Ishikawa (cell line): Measurements from ENCODE around the gene TNIP3.

Experiments
- EGR1 ChIP-seq: IDR thresholded peaks from 2 replicates; pipeline ENCODE4 v1.6.1; 2012
- EP300 ChIP-seq: IDR thresholded peaks from 2 replicates; pipeline ENCODE4 v1.6.1; 2012; ENCODE audit warnings: borderline replicate concordance
- RAD21 ChIP-seq: IDR thresholded peaks from 2 replicates; pipeline ENCODE4 v1.6.1; 2012; ENCODE audit warnings: low read depth
- TAF1 ChIP-seq: IDR thresholded peaks from 2 replicates; pipeline ENCODE4 v1.6.1; 2012; ENCODE audit warnings: low read depth, mild to moderate bottlenecking
- TCF12 ChIP-seq: IDR thresholded peaks from 2 replicates; pipeline ENCODE4 v1.6.1; 2012; ENCODE audit warnings: low read depth
- YY1 ChIP-seq: IDR thresholded peaks from 2 replicates; pipeline ENCODE4 v1.6.1; 2012; ENCODE audit warnings: low read depth
- ZBTB7A ChIP-seq: IDR thresholded peaks from 2 replicates; pipeline ENCODE4 v1.6.1; 2012; ENCODE audit warnings: low read depth
- TF ChIP-seq, protein P1 (sequence below): IDR thresholded peaks from 2 replicates; pipeline ENCODE4 v1.6.1; 2012
- TF ChIP-seq, protein P2 (sequence below): IDR thresholded peaks from 2 replicates; pipeline ENCODE4 v1.6.1; 2012; ENCODE audit warnings: low read depth, mild to moderate bottlenecking
- TF ChIP-seq, protein P3 (sequence below): IDR thresholded peaks from 2 replicates; pipeline ENCODE4 v1.6.1; 2012

DNA sequence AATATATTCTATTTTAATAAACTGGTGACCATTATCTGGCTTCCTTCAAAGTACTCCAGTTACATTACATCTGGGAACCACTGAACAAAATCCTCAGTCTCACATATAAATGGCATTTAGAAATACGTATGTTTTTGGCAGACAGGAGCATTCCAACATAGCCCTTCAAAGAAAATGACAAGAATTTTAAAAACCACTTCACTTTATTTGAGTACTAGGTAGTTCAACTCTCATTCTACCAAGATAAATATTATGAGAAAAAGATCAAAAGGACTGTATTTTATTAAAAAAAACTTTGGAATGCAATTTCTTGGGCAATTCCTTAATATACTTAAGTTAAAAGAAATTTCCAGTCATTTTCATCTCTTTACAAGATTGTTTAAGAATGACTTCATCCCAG lies 17.6 kb downstream of the TNIP3 start:
- TF ChIP-seq TAF1 = no peak
- no peak for TF ChIP-seq EGR1
- TF ChIP-seq, protein P1, sequence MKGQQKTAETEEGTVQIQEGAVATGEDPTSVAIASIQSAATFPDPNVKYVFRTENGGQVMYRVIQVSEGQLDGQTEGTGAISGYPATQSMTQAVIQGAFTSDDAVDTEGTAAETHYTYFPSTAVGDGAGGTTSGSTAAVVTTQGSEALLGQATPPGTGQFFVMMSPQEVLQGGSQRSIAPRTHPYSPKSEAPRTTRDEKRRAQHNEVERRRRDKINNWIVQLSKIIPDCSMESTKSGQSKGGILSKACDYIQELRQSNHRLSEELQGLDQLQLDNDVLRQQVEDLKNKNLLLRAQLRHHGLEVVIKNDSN = no peak
- TF ChIP-seq, protein P2, sequence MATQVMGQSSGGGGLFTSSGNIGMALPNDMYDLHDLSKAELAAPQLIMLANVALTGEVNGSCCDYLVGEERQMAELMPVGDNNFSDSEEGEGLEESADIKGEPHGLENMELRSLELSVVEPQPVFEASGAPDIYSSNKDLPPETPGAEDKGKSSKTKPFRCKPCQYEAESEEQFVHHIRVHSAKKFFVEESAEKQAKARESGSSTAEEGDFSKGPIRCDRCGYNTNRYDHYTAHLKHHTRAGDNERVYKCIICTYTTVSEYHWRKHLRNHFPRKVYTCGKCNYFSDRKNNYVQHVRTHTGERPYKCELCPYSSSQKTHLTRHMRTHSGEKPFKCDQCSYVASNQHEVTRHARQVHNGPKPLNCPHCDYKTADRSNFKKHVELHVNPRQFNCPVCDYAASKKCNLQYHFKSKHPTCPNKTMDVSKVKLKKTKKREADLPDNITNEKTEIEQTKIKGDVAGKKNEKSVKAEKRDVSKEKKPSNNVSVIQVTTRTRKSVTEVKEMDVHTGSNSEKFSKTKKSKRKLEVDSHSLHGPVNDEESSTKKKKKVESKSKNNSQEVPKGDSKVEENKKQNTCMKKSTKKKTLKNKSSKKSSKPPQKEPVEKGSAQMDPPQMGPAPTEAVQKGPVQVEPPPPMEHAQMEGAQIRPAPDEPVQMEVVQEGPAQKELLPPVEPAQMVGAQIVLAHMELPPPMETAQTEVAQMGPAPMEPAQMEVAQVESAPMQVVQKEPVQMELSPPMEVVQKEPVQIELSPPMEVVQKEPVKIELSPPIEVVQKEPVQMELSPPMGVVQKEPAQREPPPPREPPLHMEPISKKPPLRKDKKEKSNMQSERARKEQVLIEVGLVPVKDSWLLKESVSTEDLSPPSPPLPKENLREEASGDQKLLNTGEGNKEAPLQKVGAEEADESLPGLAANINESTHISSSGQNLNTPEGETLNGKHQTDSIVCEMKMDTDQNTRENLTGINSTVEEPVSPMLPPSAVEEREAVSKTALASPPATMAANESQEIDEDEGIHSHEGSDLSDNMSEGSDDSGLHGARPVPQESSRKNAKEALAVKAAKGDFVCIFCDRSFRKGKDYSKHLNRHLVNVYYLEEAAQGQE = no peak
- TF ChIP-seq RAD21 = no peak
- TF ChIP-seq ZBTB7A = no peak
- TF ChIP-seq, protein P3, sequence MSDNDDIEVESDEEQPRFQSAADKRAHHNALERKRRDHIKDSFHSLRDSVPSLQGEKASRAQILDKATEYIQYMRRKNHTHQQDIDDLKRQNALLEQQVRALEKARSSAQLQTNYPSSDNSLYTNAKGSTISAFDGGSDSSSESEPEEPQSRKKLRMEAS = no peak
- TF ChIP-seq YY1 = no peak
- no peak for TF ChIP-seq TCF12
- no peak for TF ChIP-seq EP300
